Middle frontal gyrus (tissue), 1 donor: ENCODE data around the gene KCNN3.
"Not testable (repeated sequence)": the region's sequence is repeated elsewhere in the genome, so short reads cannot be mapped to it uniquely, and the experiment has no call there.

Source experiments
- DNase-seq: peaks from one replicate; pipeline ENCODE4 v3.0.0-alpha.2; 2015; ENCODE audit warnings: low spot score; ENCODE audit errors: extremely low spot score

The KCNN3 gene

GRCh38 chr1:154707901-154708463 lies 162.1 kb downstream of the KCNN3 start:
- DNase-seq, result no peak

GRCh38 chr1:154706851-154707250 lies 163.2 kb downstream of the KCNN3 start:
- DNase-seq, result no peak

- DNase-seq, result no peak
These were observed 164.5 kb downstream of the KCNN3 start for GRCh38 chr1:154705544-154705943.

GRCh38 chr1:154703170-154703569 lies 166.9 kb downstream of the KCNN3 start:
- no peak for DNase-seq

GRCh38 chr1:154698320-154699096 lies 171.6 kb downstream of the KCNN3 start:
- no peak for DNase-seq

- DNase-seq, result no peak
These were observed 172.4 kb downstream of the KCNN3 start for GRCh38 chr1:154697710-154698109.

GRCh38 chr1:154696456-154696855 lies 173.6 kb downstream of the KCNN3 start:
- DNase-seq, result no peak

- no peak for DNase-seq
These were observed 174.1 kb downstream of the KCNN3 start for GRCh38 chr1:154695985-154696384.

- no peak for DNase-seq
These were observed 175.1 kb downstream of the KCNN3 start for GRCh38 chr1:154694995-154695394.

GRCh38 chr1:154689083-154689482 lies 181.0 kb downstream of the KCNN3 start:
- DNase-seq, result no peak

GRCh38 chr1:154686507-154686906 lies 183.6 kb downstream of the KCNN3 start:
- DNase-seq, result no peak

GRCh38 chr1:154683820-154684219 lies 186.3 kb downstream of the KCNN3 start:
- no peak for DNase-seq

- no peak for DNase-seq
These were observed 187.8 kb downstream of the KCNN3 start for GRCh38 chr1:154682254-154682653.

- DNase-seq, result not testable (repeated sequence)
These were observed 192.2 kb downstream of the KCNN3 start for GRCh38 chr1:154677844-154678243.

GRCh38 chr1:154676847-154677246 lies 193.2 kb downstream of the KCNN3 start:
- DNase-seq, result not testable (repeated sequence)

- not testable (repeated sequence) for DNase-seq
These were observed 195.6 kb downstream of the KCNN3 start for GRCh38 chr1:154674456-154674855.

GRCh38 chr1:154672245-154672644 lies 197.8 kb downstream of the KCNN3 start:
- not testable (repeated sequence) for DNase-seq

- DNase-seq, result not testable (repeated sequence)
These were observed 198.7 kb downstream of the KCNN3 start for GRCh38 chr1:154671412-154671811.

GRCh38 chr1:154670310-154671270 lies 199.5 kb downstream of the KCNN3 start:
- not testable (repeated sequence) for DNase-seq

GRCh38 chr1:154669464-154670282 lies 200.4 kb downstream of the KCNN3 start:
- DNase-seq, result peak; percentile 83
